Measurements from ENCODE around the gene TIPRL. TPM values are rescaled to one million over a fixed set of nuclear protein-coding genes. Genes with fewer than 3 reads are reported as not detected.
A peak's percentile ranks its signal among the peaks of the same experiment; 100 is the strongest.

The TIPRL gene
- total and polyA plus RNA-seq, 9 of the 15 experiments (the other 6 are each of a cell fraction or from before 2014, with no cell fraction given) = 41.4 to 90.2 (median 69.9) TPM

GRCh38 chr1:168178638-168179437 lies at the start of gene TIPRL (continued):
- TF ChIP-seq MNT (conservative IDR thresholded peaks at IDR 0.05) = peak; percentile 76 to 86
- no peak; the same call in 1 of the 2 replicates for TF ChIP-seq L3MBTL2 (IDR thresholded peaks at IDR 0.05)
- no peak for TF ChIP-seq HES1 (IDR thresholded peaks at IDR 0.05; ENCODE audit: low read depth)
- no peak for TF ChIP-seq MBD2 (IDR thresholded peaks at IDR 0.05; ENCODE audit: borderline replicate concordance, low read depth)
- peak; percentile 76 for TF ChIP-seq PRDM10 (IDR thresholded peaks at IDR 0.05; ENCODE audit: partially characterized antibody)
- peak; percentile 1 for TF ChIP-seq CHD4 (IDR thresholded peaks at IDR 0.05; ENCODE audit: insufficient read depth, insufficient replicate concordance, low read depth, low read length, poor library complexity, severe bottlenecking)
- TF ChIP-seq MECOM (CRISPR knock-in tag; IDR thresholded peaks at IDR 0.05) = no peak
- peak; percentile 89; the same call in 1 of the 2 replicates for TF ChIP-seq ATF6 (CRISPR knock-in tag; IDR thresholded peaks at IDR 0.05)
- no peak for TF ChIP-seq EWSR1 (IDR thresholded peaks at IDR 0.05; ENCODE audit: borderline replicate concordance, low read depth, partially characterized antibody)
- TF ChIP-seq ZFPM2 (CRISPR knock-in tag; IDR thresholded peaks at IDR 0.05) = no peak
- no peak for TF ChIP-seq ZNF146 (CRISPR knock-in tag; IDR thresholded peaks at IDR 0.05; ENCODE audit: unreplicated experiment)
- TF ChIP-seq SFPQ (IDR thresholded peaks at IDR 0.05; ENCODE audit: low read depth, low read length) = no peak
- no peak for TF ChIP-seq ARID2 (IDR thresholded peaks at IDR 0.05)
- TF ChIP-seq ZNF644 (tag; IDR thresholded peaks at IDR 0.05; ENCODE audit: low read depth) = peak; percentile 84; the same call in 1 of the 2 replicates
